A549 (cell line): ENCODE results near the gene STX16. TPM values are rescaled to one million over a fixed set of nuclear protein-coding genes. Genes with fewer than 3 reads are reported as not detected.
A peak's percentile ranks its signal among the peaks of the same experiment; 100 is the strongest.

Source experiments
- ATOH8 ChIP-seq: fragments of 250-450 bp; sonication (Bioruptor Pico); IDR thresholded peaks from 2 replicates; pipeline ENCODE4 v1.5.0; 2020; ENCODE audit warnings: low read depth, mild to moderate bottlenecking, moderate library complexity
- BCL3 ChIP-seq: fragments of >200 bp; sonication (Bioruptor Twin); formaldehyde crosslinking; IDR thresholded peaks from 3 replicates; pipeline ENCODE4 v1.6.1; 2016
- BHLHE40 ChIP-seq: IDR thresholded peaks from 2 replicates; pipeline ENCODE4 v1.6.1; 2012; ENCODE audit warnings: low read depth, low read length, inconsistent platforms
- CBX2 ChIP-seq: fragments of 200-600 bp; sonication (generic); IDR thresholded peaks from 2 replicates; pipeline ENCODE4 v1.6.1; 2016; ENCODE audit warnings: low read depth, mild to moderate bottlenecking, borderline replicate concordance
- CBX8 ChIP-seq: fragments of 200-600 bp; sonication (generic); IDR thresholded peaks from 2 replicates; pipeline ENCODE4 v1.6.1; 2016
- CHD4 ChIP-seq: fragments of 200-600 bp; sonication (generic); IDR thresholded peaks from 2 replicates; pipeline ENCODE4 v1.6.1; 2016; ENCODE audit warnings: antibody characterized with exemption, mild to moderate bottlenecking, borderline replicate concordance
- CTCF ChIP-seq: fragments of >200 bp; sonication (Bioruptor Twin); formaldehyde crosslinking; IDR thresholded peaks from 3 replicates; pipeline ENCODE4 v1.5.1; 2016
- EHMT2 ChIP-seq: fragments of 200-600 bp; sonication (generic); IDR thresholded peaks from 2 replicates; pipeline ENCODE4 v1.6.1; 2016; ENCODE audit warnings: antibody characterized with exemption, low read depth, mild to moderate bottlenecking, moderate library complexity
- ELK1 ChIP-seq: fragments of 150-350 bp; IDR thresholded peaks from 2 replicates; pipeline ENCODE4 v1.6.1; 2014; ENCODE audit warnings: low read depth, mild to moderate bottlenecking, low read length
- EP300 ChIP-seq, 2 experiments: fragments of >200 bp; sonication (Bioruptor Twin); formaldehyde crosslinking; IDR thresholded peaks; 2 replicates in 1 of 2; 3 replicates in 1 of 2; pipeline ENCODE4 v1.6.1; 2016 to 2017
- FOSB ChIP-seq: fragments of 250-450 bp; sonication (Bioruptor Pico); IDR thresholded peaks from 2 replicates; pipeline ENCODE4 v1.5.0; 2020; ENCODE audit warnings: mild to moderate bottlenecking, moderate library complexity
- FOXS1 ChIP-seq: fragments of 250-450 bp; sonication (Bioruptor Pico); IDR thresholded peaks from 2 replicates; pipeline ENCODE4 v1.5.0; 2020; ENCODE audit warnings: mild to moderate bottlenecking, moderate library complexity
- GATA3 ChIP-seq: IDR thresholded peaks from 2 replicates; pipeline ENCODE4 v1.6.1; 2012; ENCODE audit warnings: borderline replicate concordance
- HOXB5 ChIP-seq: fragments of 250-450 bp; sonication (Bioruptor Pico); IDR thresholded peaks from 2 replicates; pipeline ENCODE4 v1.5.0; 2020; ENCODE audit warnings: mild to moderate bottlenecking, moderate library complexity
- KDM5A ChIP-seq: fragments of 200-600 bp; sonication (generic); IDR thresholded peaks from 2 replicates; pipeline ENCODE4 v1.6.1; 2016; ENCODE audit warnings: antibody characterized with exemption, mild to moderate bottlenecking
- MAX ChIP-seq: IDR thresholded peaks from 2 replicates; pipeline ENCODE4 v1.6.1; 2012
- MYC ChIP-seq: IDR thresholded peaks from 2 replicates; pipeline ENCODE4 v1.6.1; 2012; ENCODE audit warnings: mild to moderate bottlenecking, inconsistent platforms, low read length, improper control_type of control experiment, borderline replicate concordance
- PHF8 ChIP-seq: fragments of 200-600 bp; sonication (generic); IDR thresholded peaks from 2 replicates; pipeline ENCODE4 v1.6.1; 2016; ENCODE audit warnings: low read depth, mild to moderate bottlenecking, antibody characterized with exemption, moderate library complexity, borderline replicate concordance
- POLR2A ChIP-seq: IDR thresholded peaks from 2 replicates; pipeline ENCODE4 v1.6.1; 2012; ENCODE audit warnings: mild to moderate bottlenecking, low read length
- POLR2AphosphoS2 ChIP-seq: conservative IDR thresholded peaks from 2 replicates; pipeline ENCODE4 v1.6.1; 2012; ENCODE audit warnings: low read length, improper control_type of control experiment, inconsistent platforms
- REST ChIP-seq: fragments of 200-600 bp; sonication (generic); IDR thresholded peaks from 2 replicates; pipeline ENCODE4 v1.6.1; 2016; ENCODE audit warnings: antibody characterized with exemption, mild to moderate bottlenecking, moderate library complexity
- RFX5 ChIP-seq: fragments of 450-650 bp; IDR thresholded peaks from 2 replicates; pipeline ENCODE4 v1.7.1; 2014; ENCODE audit warnings: antibody characterized with exemption, mild to moderate bottlenecking, moderate library complexity
- SREBF2 ChIP-seq: fragments of 450-650 bp; IDR thresholded peaks from 2 replicates; pipeline ENCODE4 v1.6.1; 2014; ENCODE audit warnings: mild to moderate bottlenecking, moderate library complexity
- TFCP2L1 ChIP-seq: fragments of 250-450 bp; sonication (Bioruptor Pico); IDR thresholded peaks from 2 replicates; pipeline ENCODE4 v1.5.0; 2021; ENCODE audit warnings: mild to moderate bottlenecking
- ZC3H11A ChIP-seq: fragments of 450-650 bp; IDR thresholded peaks from 2 replicates; pipeline ENCODE4 v1.6.1; 2014; ENCODE audit warnings: antibody characterized with exemption, mild to moderate bottlenecking
- ZFP36 ChIP-seq: fragments of 450-650 bp; IDR thresholded peaks from 2 replicates; pipeline ENCODE4 v1.6.1; 2014; ENCODE audit warnings: borderline replicate concordance; ENCODE audit not compliant: partially characterized antibody
- ZSCAN20 ChIP-seq: fragments of 250-450 bp; sonication (Bioruptor Pico); IDR thresholded peaks from 2 replicates; pipeline ENCODE4 v1.8.0; 2022; ENCODE audit warnings: mild to moderate bottlenecking, moderate library complexity
- polyA plus RNA-seq, 4 experiments: library from polyadenylated mRNA; depleted of rRNA in 3 of 4; stranded (reverse); fragments of >200 nt; fragmentation: RNase III in 1 of 4; extraction: RNeasy Plus Mini Kit Qiagen cat#74134 plus additional on column Dnase treatment in 1 of 4; gene quantifications; 2 replicates in 3 of 4; 3 replicates in 1 of 4; pipeline ENCODE4 v1.2.3, GENCODE V29; 2011 to 2017

STX16 gene
- polyA plus RNA-seq, 2 of the 4 experiments (the other 2 are of a cell fraction): 68.5 to 71.6 TPM

GRCh38 chr20:58623579-58624473 is 27.3 kb upstream of the STX16 start (continued):
- TF ChIP-seq CHD4 (no peak), POLR2AphosphoS2 (no peak), REST (no peak), GATA3 (peak; percentile 69), SREBF2 (no peak), HOXB5 (CRISPR knock-in tag) (0 out of 2 replicates have a peak, but pooled peaks have one; percentile 33), CBX2 (no peak), PHF8 (no peak), FOSB (CRISPR knock-in tag) (no peak), POLR2A (no peak), RFX5 (no peak), FOXS1 (CRISPR knock-in tag) (no peak), BCL3 (no peak), MAX (peak; percentile 94), TFCP2L1 (CRISPR knock-in tag) (no peak), BHLHE40 (no peak), KDM5A (no peak), ZSCAN20 (CRISPR knock-in tag) (no peak), ELK1 (no peak), ATOH8 (peak; percentile 73; the same call in 1 of the 2 replicates), CBX8 (no peak), EP300 (IDR thresholded peaks at IDR 0.05) (peak; percentile 35 to 58; a peak in 2 of 5 replicates), CTCF (no peak), MYC (no peak), ZFP36 (no peak), EHMT2 (no peak), ZC3H11A (no peak)
